Neural progenitor cell (in vitro differentiated cells): Measurements from ENCODE around the gene IDS. TPM values are rescaled to one million over a fixed set of nuclear protein-coding genes. Genes with fewer than 3 reads are reported as not detected.

Source experiments
- DNase-seq: peaks from one replicate; pipeline ENCODE4 v3.0.0-alpha.2; 2016; ENCODE audit warnings: low spot score
- H2AFZ ChIP-seq: fragments of 200-600 bp; sonication (generic); replicated peaks from 2 replicates; pipeline ENCODE4 v1.6.1; 2016; ENCODE audit warnings: antibody characterized with exemption
- H3F3A ChIP-seq: fragments of 200-600 bp; sonication (generic); 2 replicates; pipeline ENCODE4 v1.6.1; 2016; ENCODE audit warnings: antibody characterized with exemption, low read depth
- H3K27ac ChIP-seq: fragments of 200-600 bp; sonication (generic); 2 replicates; pipeline ENCODE4 v1.5.1; 2016; ENCODE audit warnings: mild to moderate bottlenecking
- H3K27me3 ChIP-seq: fragments of 200-600 bp; sonication (generic); 2 replicates; pipeline ENCODE4 v1.6.1; 2016; ENCODE audit warnings: mild to moderate bottlenecking, moderate library complexity
- H3K36me3 ChIP-seq: fragments of 200-600 bp; sonication (generic); 2 replicates; pipeline ENCODE4 v1.5.1; 2016
- H3K4me1 ChIP-seq: fragments of 200-600 bp; sonication (generic); 2 replicates; pipeline ENCODE4 v1.6.1; 2016; ENCODE audit warnings: mixed run types
- H3K4me2 ChIP-seq: fragments of 200-600 bp; sonication (generic); 2 replicates; pipeline ENCODE4 v1.6.1; 2016
- H3K4me3 ChIP-seq: fragments of 200-600 bp; sonication (generic); 2 replicates; pipeline ENCODE4 v1.5.1; 2016
- H3K79me2 ChIP-seq: fragments of 200-600 bp; sonication (generic); 2 replicates; pipeline ENCODE4 v1.6.1; 2016; ENCODE audit warnings: low read depth
- H3K9ac ChIP-seq: fragments of 200-600 bp; sonication (generic); 2 replicates; pipeline ENCODE4 v1.6.1; 2016
- H3K9me3 ChIP-seq: fragments of 200-600 bp; sonication (generic); 2 replicates; pipeline ENCODE4 v1.5.1; 2016; ENCODE audit warnings: low read depth
- H4K20me1 ChIP-seq: fragments of 200-600 bp; sonication (generic); 2 replicates; pipeline ENCODE4 v1.6.1; 2016; ENCODE audit warnings: low read depth
- H3K27ac Mint-ChIP-seq: 3 replicates; pipeline ENCODE4 v1.8.0; 2021; ENCODE audit warnings: mixed read lengths
- H3K27me3 Mint-ChIP-seq: 2 replicates; pipeline ENCODE4 v1.8.0; 2022; ENCODE audit warnings: low read depth, mild to moderate bottlenecking, inconsistent platforms, moderate library complexity, mixed read lengths; ENCODE audit not compliant: insufficient read depth
- H3K36me3 Mint-ChIP-seq: 3 replicates; pipeline ENCODE4 v1.8.0; 2021; ENCODE audit warnings: mixed read lengths
- H3K4me1 Mint-ChIP-seq: 3 replicates; pipeline ENCODE4 v1.8.0; 2021; ENCODE audit warnings: mixed read lengths
- H3K4me3 Mint-ChIP-seq: 3 replicates; pipeline ENCODE4 v1.8.0; 2021; ENCODE audit warnings: mild to moderate bottlenecking, moderate library complexity, mixed read lengths
- H3K9me3 Mint-ChIP-seq: 3 replicates; pipeline ENCODE4 v1.8.0; 2020; ENCODE audit warnings: mixed read lengths
- EZH2 ChIP-seq: fragments of 200-600 bp; sonication (generic); IDR thresholded peaks from 2 replicates; pipeline ENCODE4 v1.6.1; 2017; ENCODE audit warnings: antibody characterized with exemption, mild to moderate bottlenecking, moderate library complexity
- EZH2phosphoT487 ChIP-seq: fragments of 200-600 bp; sonication (generic); IDR thresholded peaks from 2 replicates; pipeline ENCODE4 v1.6.1; 2017; ENCODE audit warnings: antibody characterized with exemption
- total RNA-seq: library from RNA; depleted of rRNA; stranded (reverse); fragments of >200 nt; gene quantifications from 2 replicates; pipeline ENCODE4 v1.2.3, GENCODE V29; 2015; ENCODE audit warnings: low replicate concordance
- TF ChIP-seq, protein P1 (sequence below): fragments of 200-600 bp; sonication (generic); IDR thresholded peaks from 2 replicates; pipeline ENCODE4 v1.5.1; 2017; ENCODE audit warnings: antibody characterized with exemption, mild to moderate bottlenecking

IDS gene
- total RNA-seq, 1 donor from 2014 or later: 14.5 TPM

DNA sequence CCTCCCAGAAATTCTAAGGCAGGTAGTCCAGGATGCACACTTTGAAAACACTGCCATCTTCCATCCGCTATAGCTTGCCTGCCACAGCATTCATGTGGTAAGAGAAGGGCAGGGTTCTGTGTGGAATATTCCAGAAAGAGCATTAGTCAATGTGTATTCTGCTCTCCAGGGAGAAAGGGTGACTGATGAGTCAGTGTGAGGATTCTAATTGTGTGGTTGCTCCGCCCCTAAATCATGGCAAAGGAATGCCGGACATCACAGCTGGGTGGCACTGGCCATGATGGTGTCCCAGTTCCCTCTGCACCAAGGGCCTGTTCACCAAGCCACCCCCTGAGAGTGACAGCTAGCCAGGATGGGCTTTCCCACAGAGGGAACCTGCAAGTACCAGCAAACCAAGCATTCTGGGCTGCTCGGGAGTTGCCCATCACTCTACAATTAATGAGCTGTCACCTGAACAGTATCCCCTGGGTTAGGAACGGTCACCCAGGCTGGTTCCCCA is 9.5 kb downstream of the IDS start:
- no peak overlapping the region for H2AFZ ChIP-seq
- DNase-seq: no peak
- no peaks in the 10 kb centered on the region for H3K9me3 ChIP-seq
- no peak overlapping the region for H3K27ac Mint-ChIP-seq
- no peak overlapping the region for H3K4me3 Mint-ChIP-seq
- peaks cover 12% of the 10 kb centered on the region for H3K36me3 Mint-ChIP-seq
- H3K4me2 ChIP-seq: no peak overlapping the region
- no peaks in the 10 kb centered on the region for H3K36me3 ChIP-seq
- H3K27me3 Mint-ChIP-seq: no peaks in the 10 kb centered on the region
- H3K9ac ChIP-seq: no peak overlapping the region
- no peak overlapping the region for H3K4me3 ChIP-seq
- H3F3A ChIP-seq: no peaks in the 10 kb centered on the region
- H4K20me1 ChIP-seq: no peaks in the 10 kb centered on the region
- H3K4me1 Mint-ChIP-seq: no peaks in the 10 kb centered on the region
- H3K79me2 ChIP-seq: no peaks in the 10 kb centered on the region
- H3K9me3 Mint-ChIP-seq: no peaks in the 10 kb centered on the region
- no peaks in the 10 kb centered on the region for H3K4me1 ChIP-seq
- TF ChIP-seq, protein P1, sequence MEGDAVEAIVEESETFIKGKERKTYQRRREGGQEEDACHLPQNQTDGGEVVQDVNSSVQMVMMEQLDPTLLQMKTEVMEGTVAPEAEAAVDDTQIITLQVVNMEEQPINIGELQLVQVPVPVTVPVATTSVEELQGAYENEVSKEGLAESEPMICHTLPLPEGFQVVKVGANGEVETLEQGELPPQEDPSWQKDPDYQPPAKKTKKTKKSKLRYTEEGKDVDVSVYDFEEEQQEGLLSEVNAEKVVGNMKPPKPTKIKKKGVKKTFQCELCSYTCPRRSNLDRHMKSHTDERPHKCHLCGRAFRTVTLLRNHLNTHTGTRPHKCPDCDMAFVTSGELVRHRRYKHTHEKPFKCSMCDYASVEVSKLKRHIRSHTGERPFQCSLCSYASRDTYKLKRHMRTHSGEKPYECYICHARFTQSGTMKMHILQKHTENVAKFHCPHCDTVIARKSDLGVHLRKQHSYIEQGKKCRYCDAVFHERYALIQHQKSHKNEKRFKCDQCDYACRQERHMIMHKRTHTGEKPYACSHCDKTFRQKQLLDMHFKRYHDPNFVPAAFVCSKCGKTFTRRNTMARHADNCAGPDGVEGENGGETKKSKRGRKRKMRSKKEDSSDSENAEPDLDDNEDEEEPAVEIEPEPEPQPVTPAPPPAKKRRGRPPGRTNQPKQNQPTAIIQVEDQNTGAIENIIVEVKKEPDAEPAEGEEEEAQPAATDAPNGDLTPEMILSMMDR: no peak
- TF ChIP-seq EZH2 (no peak), EZH2phosphoT487 (no peak)
- no peaks in the 10 kb centered on the region for H3K27me3 ChIP-seq
- H3K27ac ChIP-seq: no peak overlapping the region

DNA sequence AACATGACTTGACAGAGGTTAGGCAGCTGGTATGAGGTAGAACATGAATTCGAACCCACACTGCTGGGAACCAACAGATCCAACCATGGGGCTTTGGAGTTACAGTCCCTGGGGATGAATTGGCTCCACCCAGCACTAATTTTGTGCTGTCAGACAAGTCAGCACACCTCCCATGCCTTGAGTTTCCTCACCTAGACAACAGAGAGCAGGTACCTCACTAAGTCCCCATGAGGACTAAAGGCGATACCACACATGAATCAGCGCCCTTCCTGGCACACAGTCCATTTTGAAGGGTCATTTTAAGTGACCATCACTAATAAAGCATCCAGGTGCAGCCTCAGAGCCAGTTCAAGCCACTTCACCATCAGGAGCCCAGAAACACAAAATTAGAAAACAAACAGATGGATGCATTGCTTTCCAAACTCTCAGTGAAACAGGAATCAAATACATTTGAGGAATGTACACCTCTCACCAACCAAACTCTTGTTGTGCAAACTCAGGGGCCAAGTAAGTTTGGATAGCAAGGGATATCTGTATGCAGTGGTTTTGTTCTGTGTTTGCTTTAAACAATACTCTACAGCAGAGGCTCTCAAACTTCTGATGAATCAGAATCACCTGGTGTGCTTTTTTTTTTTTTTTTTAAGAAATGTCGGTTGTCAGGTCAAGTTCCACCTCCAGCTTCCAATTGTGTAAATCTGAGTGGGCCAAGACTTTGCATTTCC is 10.1 kb downstream of the IDS start:
- Histone ChIP-seq H3K79me2 (no peaks in the 10 kb centered on the region), H3K4me1 (no peaks in the 10 kb centered on the region), H3K4me2 (no peak overlapping the region), H3K36me3 (no peaks in the 10 kb centered on the region), H3K9me3 (no peaks in the 10 kb centered on the region), H2AFZ (no peak overlapping the region), H3F3A (no peaks in the 10 kb centered on the region), H3K9ac (no peak overlapping the region), H4K20me1 (no peaks in the 10 kb centered on the region), H3K27ac (no peak overlapping the region), H3K4me3 (no peak overlapping the region), H3K27me3 (no peaks in the 10 kb centered on the region)
- TF ChIP-seq, protein P1: no peak
- TF ChIP-seq EZH2: no peak
- Mint-ChIP-seq H3K9me3 (no peaks in the 10 kb centered on the region), H3K27me3 (no peaks in the 10 kb centered on the region), H3K4me1 (no peaks in the 10 kb centered on the region), H3K27ac (no peak overlapping the region), H3K36me3 (peaks cover 16% of the 10 kb centered on the region), H3K4me3 (no peak overlapping the region)
- DNase-seq: no peak

- H3K4me1 Mint-ChIP-seq: no peaks in the 10 kb centered on the region
- no peak overlapping the region for H3K4me3 ChIP-seq
- no peaks in the 10 kb centered on the region for H4K20me1 ChIP-seq
- H3K9me3 ChIP-seq: no peaks in the 10 kb centered on the region
- no peak overlapping the region for H3K4me2 ChIP-seq
- no peaks in the 10 kb centered on the region for H3K27me3 Mint-ChIP-seq
- H3K79me2 ChIP-seq: no peaks in the 10 kb centered on the region
- no peaks in the 10 kb centered on the region for H3K4me1 ChIP-seq
- no peaks in the 10 kb centered on the region for H3K27me3 ChIP-seq
- no peak overlapping the region for H3K27ac Mint-ChIP-seq
- DNase-seq: no peak
- H3K9ac ChIP-seq: no peak overlapping the region
- peaks cover 19% of the 10 kb centered on the region for H3K36me3 Mint-ChIP-seq
- H3K27ac ChIP-seq: no peak overlapping the region
- H3K9me3 Mint-ChIP-seq: peaks cover 2% of the 10 kb centered on the region
- TF ChIP-seq, protein P1: no peak
- TF ChIP-seq EZH2phosphoT487 (no peak), EZH2 (no peak)
- H3K4me3 Mint-ChIP-seq: no peak overlapping the region
- no peaks in the 10 kb centered on the region for H3F3A ChIP-seq
- H3K36me3 ChIP-seq: no peaks in the 10 kb centered on the region
- H2AFZ ChIP-seq: no peak overlapping the region
Measured at GRCh38 chrX:149493567-149494562, 11.2 kb downstream of the IDS start.
